Jurkat, Clone E6-1 (cell line): ENCODE results near the gene SRCIN1. TPM values are rescaled to one million over a fixed set of nuclear protein-coding genes. Genes with fewer than 3 reads are reported as not detected.
A peak's percentile ranks its signal among the peaks of the same experiment; 100 is the strongest.
"Not testable (repeated sequence)": the region's sequence is repeated elsewhere in the genome, so short reads cannot be mapped to it uniquely, and the experiment has no call there.

Source experiments
- DNase-seq: peaks from one replicate; pipeline ENCODE4 v3.0.0-alpha.2; 2011; ENCODE audit warnings: low read depth, low spot score
- H3K4me3 ChIP-seq: 2 replicates; pipeline ENCODE4 v1.5.1; 2011; ENCODE audit warnings: mild to moderate bottlenecking, low read length, control low read depth, moderate library complexity
- polyA plus RNA-seq: library from polyadenylated mRNA; unstranded; fragments of >200 nt; gene quantifications from one replicate; pipeline ENCODE4 v1.2.1, GENCODE V29; 2012; ENCODE audit warnings: missing spikeins; ENCODE audit not compliant: insufficient read length, insufficient read depth

Gene SRCIN1, protein sequence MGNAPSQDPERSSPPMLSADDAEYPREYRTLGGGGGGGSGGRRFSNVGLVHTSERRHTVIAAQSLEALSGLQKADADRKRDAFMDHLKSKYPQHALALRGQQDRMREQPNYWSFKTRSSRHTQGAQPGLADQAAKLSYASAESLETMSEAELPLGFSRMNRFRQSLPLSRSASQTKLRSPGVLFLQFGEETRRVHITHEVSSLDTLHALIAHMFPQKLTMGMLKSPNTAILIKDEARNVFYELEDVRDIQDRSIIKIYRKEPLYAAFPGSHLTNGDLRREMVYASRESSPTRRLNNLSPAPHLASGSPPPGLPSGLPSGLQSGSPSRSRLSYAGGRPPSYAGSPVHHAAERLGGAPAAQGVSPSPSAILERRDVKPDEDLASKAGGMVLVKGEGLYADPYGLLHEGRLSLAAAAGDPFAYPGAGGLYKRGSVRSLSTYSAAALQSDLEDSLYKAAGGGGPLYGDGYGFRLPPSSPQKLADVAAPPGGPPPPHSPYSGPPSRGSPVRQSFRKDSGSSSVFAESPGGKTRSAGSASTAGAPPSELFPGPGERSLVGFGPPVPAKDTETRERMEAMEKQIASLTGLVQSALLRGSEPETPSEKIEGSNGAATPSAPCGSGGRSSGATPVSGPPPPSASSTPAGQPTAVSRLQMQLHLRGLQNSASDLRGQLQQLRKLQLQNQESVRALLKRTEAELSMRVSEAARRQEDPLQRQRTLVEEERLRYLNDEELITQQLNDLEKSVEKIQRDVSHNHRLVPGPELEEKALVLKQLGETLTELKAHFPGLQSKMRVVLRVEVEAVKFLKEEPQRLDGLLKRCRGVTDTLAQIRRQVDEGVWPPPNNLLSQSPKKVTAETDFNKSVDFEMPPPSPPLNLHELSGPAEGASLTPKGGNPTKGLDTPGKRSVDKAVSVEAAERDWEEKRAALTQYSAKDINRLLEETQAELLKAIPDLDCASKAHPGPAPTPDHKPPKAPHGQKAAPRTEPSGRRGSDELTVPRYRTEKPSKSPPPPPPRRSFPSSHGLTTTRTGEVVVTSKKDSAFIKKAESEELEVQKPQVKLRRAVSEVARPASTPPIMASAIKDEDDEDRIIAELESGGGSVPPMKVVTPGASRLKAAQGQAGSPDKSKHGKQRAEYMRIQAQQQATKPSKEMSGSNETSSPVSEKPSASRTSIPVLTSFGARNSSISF
- 3.0 TPM for polyA plus RNA-seq

DNA sequence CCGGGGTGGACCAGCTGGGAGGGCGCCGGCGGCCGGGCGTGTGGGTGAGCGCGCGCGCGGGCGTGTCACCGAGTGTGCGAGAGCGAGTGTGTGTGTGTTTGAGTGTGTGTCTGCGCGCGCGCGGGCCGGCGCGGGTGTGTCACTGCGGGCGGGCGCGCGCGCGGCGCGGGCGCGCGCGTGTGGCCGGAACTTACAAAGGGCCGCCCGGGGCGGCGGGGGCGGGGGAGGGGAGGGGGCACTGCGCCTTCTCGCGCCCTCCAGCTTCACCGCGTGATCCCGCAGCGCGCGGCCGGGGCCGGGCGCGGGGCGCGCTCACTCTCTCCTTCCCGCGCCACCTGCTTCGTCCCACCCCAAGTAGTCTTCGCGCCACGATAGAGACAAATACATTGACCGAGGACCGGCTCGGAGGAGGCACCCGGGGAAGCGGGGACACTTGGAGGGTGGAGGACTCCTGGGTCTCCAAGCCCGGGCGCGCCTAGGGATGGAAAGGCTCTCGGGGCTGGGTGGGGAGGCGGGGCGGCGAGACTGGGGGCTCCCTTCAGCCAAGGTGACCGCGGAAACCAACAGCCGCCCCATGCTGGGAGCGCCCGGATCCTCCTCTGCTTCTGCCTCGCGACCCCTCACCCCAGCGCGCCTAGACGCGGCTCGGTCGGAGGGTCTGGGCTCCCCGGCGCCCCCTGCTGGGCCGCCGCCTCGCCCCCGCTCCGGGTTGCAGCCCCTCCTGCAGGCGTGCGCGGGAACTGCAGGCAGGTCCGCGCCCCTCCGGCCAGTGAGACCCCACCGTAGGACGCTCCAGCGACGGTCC is at the start of gene SRCIN1:
Gene SRCIN1 (minus strand): TSS at position 112 of the 805 bp plus-strand sequence. CDS start 247 bp downstream, outside the sequence.
- DNase-seq, result peak; percentile 41
- peak within 1 kb of the TSS; percentile 55 for H3K4me3 ChIP-seq

DNA sequence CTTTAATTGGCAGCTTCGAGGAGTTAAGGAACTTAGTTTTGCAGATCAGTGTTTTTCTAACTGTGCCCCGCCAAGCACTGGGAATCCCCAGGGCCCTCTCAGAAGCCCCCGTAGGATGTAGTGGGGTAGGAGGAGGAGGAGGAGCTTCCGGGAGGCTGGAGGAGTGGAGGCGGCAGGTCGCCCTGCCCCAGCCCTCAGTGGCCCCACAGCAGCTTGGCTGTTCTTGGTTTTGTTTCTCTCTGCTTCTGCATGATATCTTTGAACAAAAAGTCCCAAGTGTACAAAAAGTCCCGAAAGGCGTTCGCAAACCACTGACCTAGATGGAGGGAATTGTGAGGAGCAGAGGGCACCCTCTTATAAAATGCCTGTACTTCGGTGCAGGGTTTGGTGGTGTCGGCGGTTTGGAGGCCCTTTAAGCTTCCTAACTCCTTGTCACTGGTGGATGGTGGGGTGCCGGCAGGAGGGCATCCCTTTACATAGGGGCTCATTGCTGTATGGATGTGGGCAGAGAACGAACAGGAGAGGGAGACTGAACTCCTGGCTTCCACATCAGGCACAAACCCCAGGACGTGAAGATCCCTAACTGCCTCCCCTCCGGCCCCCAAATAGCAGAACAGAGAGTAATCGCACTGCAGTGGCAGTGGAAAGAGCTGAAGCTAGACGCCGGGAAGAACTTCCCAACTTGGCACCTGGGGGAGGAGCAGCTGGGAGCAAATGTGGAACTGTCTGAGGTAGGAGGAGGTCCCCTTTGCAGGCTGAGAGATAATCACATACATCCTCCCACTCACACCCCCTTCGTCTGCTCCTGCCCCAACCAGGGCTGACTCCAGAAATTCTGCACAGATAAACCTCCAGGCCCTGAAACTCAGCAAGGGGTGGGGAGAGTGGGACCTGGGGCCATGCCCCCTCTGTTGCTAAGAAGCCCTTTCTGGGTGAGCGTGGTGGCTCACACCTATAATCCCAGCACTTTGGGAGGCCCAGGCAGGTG is 49.0 kb upstream of the SRCIN1 start:
- no peak overlapping the region for H3K4me3 ChIP-seq
- DNase-seq, result no peak

DNA sequence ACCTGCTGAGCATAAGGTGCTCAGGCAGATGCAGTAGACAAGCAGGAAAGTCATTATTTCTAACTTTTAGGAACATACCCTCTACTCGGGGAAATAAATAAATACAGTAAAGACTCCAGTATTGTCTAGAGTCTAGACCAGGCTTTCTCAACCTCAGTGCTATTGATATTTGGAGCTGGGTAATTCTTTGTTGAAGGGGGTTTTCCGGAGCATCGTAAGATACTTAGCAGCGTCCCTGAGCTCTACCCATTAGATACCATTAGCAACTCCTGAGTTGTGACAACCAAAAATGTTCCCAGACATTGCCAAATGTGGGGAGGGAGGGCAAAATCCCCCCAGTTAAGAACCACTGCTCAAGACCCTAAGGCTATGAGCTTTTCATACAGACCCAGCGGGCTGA is 47.9 kb upstream of the SRCIN1 start:
- DNase-seq, result no peak
- H3K4me3 ChIP-seq, result no peak overlapping the region

DNA sequence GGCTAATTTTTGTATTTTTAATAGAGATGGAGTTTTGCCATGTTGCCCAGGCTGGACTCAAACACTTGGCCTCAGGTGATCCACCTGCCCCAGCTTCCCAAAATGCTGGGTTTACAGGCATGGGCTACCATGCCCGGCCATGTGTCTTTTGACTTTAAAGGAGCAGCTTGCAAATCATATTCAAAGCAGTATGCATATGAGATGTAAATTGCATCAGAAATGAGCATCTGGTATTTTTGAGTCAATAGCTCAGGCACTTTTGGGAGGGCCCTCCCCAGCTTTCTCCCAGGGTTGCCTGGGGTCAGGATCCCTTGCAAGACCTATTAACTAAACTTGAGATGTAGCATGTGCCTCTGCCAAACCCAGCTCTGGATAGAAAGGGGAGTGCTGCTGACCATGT is 47.5 kb upstream of the SRCIN1 start:
- no peak overlapping the region for H3K4me3 ChIP-seq
- no peak for DNase-seq

DNA sequence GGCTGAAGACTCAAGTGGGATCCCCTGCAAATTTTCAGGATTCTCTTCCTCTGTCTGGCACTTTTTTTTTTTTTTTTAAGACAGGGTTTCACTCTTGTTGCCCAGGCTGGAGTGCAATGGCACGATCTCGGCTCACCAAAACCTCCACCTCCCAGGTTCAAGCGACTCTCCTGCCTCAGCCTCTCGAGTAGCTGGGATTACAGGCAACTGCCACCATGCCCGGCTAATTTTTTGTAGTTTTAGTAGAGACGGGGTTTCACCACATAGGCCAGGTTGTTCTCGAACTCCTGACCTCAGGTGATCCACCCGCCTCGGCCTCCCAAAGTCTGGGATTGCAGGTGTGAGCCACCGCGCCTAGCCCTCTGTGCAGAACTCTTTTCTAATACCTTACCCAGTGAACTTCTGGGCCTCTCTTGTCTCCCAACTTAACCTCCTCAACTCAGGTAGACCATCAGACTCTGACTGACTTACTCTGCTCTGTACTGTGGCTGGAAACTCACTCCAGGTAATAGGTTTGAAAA is 45.0 kb upstream of the SRCIN1 start:
- DNase-seq, H3K4me3 ChIP-seq: not testable (repeated sequence)

DNA sequence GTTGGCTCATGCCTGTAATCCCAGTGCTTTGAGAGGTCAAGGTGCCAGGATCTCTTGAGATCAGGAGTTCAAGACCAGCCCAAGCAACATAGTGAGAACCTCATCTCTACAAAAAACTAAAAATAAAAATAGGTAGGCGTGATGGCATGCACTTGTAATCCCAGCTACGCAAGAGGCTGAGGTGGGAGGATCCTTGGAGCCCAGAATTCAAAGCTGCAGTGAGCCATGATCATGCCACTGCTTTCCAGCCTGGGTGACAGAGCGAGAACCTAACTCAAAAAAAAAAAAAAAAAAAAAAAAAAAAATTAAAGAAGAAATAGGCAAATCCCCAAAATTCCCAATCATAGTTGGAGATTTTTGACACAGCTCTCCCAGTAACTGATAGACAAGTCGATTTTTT is 32.2 kb upstream of the SRCIN1 start:
- no peak for DNase-seq
- no peak overlapping the region for H3K4me3 ChIP-seq

DNA sequence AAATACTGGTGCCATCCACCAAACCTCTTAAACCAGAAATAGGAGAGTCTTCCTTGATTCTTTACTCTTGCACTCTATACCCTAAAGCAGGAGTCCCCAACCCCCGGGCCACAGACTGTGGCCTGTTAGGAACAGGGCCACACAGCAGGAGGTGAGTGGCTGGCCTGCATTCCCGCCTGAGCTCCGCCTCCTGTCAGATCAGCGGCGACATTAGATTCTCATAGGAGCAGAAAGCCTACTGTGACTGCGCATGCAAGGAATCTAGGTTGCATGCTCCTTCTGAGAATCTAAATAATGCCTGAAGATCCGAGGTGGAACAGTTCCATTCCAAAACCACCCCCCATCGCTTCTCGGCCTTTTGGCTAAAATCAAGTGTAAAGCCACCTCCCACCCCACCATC is 30.3 kb upstream of the SRCIN1 start:
- no peak overlapping the region for H3K4me3 ChIP-seq
- DNase-seq, result no peak

DNA sequence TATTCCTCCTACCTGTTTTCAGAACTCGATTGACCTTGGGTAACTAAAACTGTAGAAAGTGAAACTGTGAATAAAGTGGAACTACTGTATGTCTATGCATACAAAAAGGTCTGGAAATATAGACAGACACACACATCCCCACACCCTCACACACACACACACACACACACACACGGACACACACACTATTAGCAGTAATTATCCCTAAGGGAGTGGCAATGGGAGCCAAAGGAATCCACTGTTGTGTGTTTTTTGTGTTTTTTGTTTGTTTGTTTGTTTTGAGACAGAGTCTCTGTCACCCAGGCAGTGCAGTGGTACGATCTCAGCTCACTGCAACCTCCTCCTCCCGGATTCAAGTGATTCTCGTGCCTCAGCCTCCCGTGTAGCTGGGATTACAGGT is 26.6 kb upstream of the SRCIN1 start:
- no peak for DNase-seq
- no peak overlapping the region for H3K4me3 ChIP-seq

DNA sequence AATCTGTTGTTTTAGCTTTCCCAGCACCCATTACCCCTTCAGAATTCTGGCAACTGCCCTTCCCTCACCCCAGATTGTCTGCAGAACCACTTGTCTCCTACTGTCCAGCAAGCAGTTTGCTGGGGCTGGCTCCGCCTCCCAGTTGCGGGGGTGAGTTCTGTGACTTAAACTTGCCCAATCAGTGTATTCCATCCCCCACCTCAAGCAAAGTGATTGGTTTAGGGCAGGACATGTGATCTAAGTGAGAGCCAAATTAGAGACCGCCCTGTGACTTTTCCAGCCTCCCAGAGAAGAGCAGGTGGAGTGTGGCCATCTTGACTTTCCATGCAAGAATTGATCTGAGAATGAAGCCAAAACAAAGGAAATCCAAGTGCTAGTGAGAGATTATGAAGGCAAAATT is 22.7 kb upstream of the SRCIN1 start:
- DNase-seq, result peak; percentile 47
- no peak overlapping the region for H3K4me3 ChIP-seq

DNA sequence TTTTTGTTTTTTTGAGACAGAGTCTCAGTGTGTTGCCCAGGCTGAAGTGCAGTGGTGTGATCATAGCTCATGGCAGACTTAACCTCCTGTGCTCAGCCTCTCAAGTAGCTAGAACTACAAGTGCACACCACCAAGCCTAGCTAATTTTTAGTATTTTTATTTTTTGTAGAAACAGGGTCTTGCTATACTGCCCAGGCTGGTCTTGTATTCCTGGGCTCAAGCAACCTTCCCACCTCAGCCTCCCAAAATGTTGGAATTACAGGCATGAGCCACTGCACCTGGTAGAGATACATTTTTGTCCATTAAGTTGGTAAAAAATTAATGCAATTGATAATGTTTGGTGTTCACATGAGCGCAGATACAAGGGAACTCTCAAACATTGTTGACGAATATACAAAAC is 22.2 kb upstream of the SRCIN1 start:
- no peak for DNase-seq
- H3K4me3 ChIP-seq, result no peak overlapping the region

DNA sequence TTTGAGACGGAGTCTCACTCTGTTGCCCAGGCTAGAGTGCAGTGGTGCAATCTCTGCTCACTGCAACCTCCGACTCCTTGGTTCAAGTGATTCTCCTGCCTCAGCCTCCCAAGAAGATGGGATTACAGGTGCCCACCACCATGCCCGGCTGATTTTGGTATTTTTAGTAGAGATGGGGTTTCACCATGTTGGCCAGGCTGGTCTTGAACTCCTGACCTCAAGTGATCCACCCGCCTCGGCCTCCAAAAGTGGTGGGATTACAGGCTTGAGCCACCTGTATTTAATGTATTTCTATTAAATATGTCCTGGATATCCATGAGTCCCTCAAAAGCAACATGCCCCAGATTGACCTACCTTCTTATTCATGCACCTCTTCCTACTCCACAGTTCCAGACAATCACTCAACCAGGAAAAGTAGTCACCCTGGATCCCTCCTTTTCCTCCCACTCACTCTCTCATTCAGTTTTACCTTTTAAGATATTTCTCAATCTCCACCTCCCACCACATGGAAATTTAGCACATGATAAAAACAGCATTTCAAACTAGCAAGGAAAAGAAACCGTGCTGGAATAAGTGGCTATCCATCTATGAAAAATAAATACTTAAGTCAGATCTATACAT is 21.0 kb upstream of the SRCIN1 start:
- not testable (repeated sequence) for DNase-seq, H3K4me3 ChIP-seq

DNA sequence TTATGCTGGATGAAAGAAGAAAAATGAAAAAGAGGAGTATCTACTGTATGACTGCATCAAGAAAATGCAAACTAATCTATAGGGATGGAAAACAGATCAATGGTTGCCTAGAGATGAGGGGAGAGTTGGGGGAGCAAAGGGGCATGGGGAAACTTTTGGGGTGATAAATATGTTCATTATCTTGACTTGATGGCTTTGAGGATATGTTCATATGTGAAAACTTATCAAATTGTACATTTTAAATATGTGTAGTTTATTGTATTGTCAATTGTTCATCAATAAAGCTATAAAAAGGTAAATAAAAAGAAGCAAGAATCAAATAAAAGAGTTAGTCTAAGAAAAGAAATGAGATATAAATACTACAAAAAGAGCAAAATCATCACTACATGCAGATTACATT is 19.7 kb upstream of the SRCIN1 start:
- no peak overlapping the region for H3K4me3 ChIP-seq
- DNase-seq, result no peak

DNA sequence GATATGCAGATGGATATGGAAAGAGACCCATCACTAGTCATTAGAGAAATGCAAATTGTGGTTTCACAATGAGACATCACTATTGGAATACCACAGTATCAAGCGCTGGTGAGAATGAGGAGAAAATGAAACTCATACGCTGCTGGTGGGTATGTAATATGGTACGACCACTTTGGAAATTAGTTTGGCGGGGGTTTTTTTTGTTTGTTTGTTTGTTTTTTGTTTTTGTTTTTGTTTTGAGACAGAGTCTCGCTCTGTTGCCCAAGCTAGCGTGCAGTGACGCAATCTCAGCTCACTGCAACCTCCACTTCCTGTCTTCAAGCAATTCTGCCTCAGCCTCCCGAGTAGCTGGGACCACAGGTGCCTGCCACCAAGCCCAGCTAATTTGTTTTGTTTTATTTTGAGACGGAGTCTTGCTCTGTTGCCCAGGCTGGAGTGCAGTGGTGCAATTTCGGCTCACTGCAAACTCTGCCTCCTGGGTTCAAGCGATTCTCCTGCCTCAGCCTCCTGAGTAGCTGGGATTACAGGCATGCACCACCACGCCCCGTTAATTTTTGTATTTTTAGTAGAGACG is 19.1 kb upstream of the SRCIN1 start:
- DNase-seq, H3K4me3 ChIP-seq: not testable (repeated sequence)

DNA sequence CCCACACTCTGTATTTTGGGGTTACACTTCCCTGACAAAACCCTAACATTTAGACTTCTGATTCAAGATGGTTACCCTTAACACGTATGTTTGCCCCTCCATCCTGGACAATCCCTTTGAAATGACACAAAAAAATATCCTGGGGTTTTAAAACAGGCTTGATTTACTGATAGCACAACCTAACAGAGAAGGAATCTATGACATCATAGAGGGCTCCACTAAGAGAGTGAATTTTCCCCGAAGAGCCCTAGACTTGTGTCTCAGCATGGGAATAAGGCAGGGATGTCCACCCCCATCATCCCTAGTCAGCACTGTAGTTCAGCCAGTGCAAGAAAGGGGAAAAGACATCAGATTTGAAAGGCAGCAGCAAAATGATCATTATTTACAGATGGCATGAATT is 15.8 kb upstream of the SRCIN1 start:
- DNase-seq, result no peak
- H3K4me3 ChIP-seq, result no peak overlapping the region

DNA sequence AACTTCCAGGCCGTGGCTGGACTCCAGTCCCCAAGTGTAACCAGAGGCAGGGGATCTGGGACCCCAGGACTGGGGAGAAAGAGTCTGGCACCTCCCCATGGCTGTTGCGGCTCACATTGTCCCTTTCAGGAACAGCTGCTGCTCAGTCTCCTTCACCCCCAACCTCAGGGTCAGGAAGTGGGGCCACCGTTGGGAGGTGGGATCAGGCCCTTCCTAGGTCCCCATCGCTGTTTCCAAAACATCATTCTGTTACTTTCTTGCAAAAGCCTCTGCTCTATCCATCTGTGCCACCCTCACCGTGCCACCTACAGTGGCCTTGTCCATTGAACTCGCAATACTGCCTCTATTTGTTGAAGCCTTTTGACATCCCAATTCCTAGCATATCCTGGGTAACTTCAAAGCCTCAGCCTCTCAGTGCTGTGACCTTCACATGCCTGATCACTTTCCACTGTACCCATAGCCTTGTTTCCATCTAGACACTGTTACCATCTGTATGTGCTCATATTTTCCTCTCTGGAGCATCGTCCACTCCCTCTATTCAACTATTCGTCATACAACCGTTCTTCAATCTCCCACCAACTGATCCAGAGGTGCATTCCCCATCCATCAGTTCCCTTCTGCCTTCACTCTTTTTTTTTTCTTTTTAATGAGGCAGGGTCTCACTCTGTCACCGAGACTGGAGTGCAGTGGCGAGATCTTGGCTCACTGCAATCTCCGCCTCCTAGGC is 15.0 kb upstream of the SRCIN1 start:
- no peak for DNase-seq
- no peak overlapping the region for H3K4me3 ChIP-seq

DNA sequence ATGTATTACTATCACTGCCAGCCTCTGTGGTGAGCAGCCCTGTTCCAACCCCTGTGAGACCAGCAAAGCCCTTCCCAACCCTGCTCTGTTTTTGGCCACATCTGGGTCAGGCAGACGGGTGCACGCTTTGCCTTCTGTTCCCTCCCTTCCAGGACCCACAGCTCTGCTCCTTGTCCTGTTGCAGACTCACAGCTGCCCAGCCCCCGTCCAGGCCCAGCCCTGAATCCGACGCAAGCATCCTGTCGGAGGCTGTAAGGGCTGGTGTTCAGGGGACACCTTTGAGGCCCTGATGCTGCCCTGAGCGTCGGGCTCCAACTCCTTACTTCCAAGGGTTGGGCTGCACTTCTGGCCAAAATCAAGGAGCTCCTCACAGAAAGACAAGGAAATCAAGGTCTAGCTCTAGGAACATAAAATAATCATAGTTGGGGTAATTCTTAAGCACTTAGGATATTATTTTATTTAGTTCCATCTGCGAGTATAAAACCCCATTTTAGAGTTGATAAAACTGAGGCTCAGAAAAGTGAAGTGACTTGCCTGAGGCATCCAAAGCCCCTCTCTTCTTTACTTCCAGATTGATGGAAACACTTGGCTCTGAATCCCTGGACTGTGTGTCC is 14.3 kb upstream of the SRCIN1 start:
- DNase-seq, result no peak
- no peak overlapping the region for H3K4me3 ChIP-seq
